DOHH2 (cell line): ENCODE results near the gene WDR74.

Source experiments
- EZH2phosphoT487 ChIP-seq: fragments of 200-600 bp; sonication (generic); IDR thresholded peaks from 2 replicates; pipeline ENCODE4 v1.6.1; 2017; ENCODE audit warnings: borderline replicate concordance, mild to moderate bottlenecking, antibody characterized with exemption, low read length, moderate library complexity, mixed read lengths
- TF ChIP-seq, protein P1 (sequence below): fragments of 200-600 bp; sonication (generic); IDR thresholded peaks from one replicate; pipeline ENCODE4 v1.5.1; 2014; ENCODE audit warnings: antibody characterized with exemption, mild to moderate bottlenecking, low read depth, low read length; ENCODE audit not compliant: poor library complexity, severe bottlenecking

DNA sequence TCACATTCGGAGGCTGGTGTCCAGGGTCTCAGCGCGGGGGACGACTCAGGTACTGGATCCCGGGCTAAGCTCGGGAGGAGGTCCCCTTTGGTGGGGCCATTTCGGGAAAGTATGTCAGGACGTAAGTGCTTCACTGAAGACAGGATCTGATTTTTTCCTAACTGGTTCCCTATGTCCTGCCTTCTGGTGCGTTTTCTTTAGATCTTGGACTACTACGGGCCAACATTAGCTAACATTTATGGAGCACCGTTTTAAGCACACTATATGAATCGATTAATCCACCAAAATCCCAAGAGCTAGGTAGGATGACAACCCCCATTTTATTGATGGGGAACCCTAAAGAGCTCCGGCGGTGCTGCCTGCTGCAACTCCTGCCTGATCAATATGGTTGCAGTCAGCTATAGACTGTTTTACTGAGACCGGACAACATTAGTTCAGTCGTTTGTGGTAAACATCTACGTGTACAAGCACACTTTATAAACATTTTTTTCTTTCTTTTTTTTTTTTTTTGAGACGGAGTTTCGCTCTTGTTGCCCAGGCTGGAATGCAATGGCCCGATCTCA lies 17.0 kb upstream of the WDR74 start:
- TF ChIP-seq EZH2phosphoT487: no peak
- TF ChIP-seq, protein P1, sequence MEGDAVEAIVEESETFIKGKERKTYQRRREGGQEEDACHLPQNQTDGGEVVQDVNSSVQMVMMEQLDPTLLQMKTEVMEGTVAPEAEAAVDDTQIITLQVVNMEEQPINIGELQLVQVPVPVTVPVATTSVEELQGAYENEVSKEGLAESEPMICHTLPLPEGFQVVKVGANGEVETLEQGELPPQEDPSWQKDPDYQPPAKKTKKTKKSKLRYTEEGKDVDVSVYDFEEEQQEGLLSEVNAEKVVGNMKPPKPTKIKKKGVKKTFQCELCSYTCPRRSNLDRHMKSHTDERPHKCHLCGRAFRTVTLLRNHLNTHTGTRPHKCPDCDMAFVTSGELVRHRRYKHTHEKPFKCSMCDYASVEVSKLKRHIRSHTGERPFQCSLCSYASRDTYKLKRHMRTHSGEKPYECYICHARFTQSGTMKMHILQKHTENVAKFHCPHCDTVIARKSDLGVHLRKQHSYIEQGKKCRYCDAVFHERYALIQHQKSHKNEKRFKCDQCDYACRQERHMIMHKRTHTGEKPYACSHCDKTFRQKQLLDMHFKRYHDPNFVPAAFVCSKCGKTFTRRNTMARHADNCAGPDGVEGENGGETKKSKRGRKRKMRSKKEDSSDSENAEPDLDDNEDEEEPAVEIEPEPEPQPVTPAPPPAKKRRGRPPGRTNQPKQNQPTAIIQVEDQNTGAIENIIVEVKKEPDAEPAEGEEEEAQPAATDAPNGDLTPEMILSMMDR: no peak
